Glutamatergic neuron (in vitro differentiated cells): ENCODE measurements around the gene SPINT2. TPM values are rescaled to one million over a fixed set of nuclear protein-coding genes. Genes with fewer than 3 reads are reported as not detected.

ENCODE experiments used
- DNase-seq: peaks from one replicate; pipeline ENCODE4 v3.0.0; 2022
- H3K27ac Mint-ChIP-seq: one replicate; pipeline ENCODE4 v1.8.0; 2020; ENCODE audit warnings: mild to moderate bottlenecking, mixed read lengths, inconsistent platforms; ENCODE audit not compliant: unreplicated experiment
- H3K27me3 Mint-ChIP-seq: one replicate; pipeline ENCODE4 v1.8.0; 2020; ENCODE audit warnings: mild to moderate bottlenecking, moderate library complexity, mixed read lengths, inconsistent platforms; ENCODE audit not compliant: unreplicated experiment
- H3K36me3 Mint-ChIP-seq: one replicate; pipeline ENCODE4 v1.8.0; 2020; ENCODE audit warnings: mild to moderate bottlenecking, mixed read lengths, inconsistent platforms; ENCODE audit not compliant: unreplicated experiment
- H3K4me1 Mint-ChIP-seq: one replicate; pipeline ENCODE4 v1.8.0; 2020; ENCODE audit warnings: mild to moderate bottlenecking, low read depth, mixed read lengths, inconsistent platforms; ENCODE audit not compliant: unreplicated experiment
- H3K4me3 Mint-ChIP-seq: one replicate; pipeline ENCODE4 v1.8.0; 2020; ENCODE audit warnings: mild to moderate bottlenecking, mixed read lengths, inconsistent platforms; ENCODE audit not compliant: unreplicated experiment
- H3K9me3 Mint-ChIP-seq: one replicate; pipeline ENCODE4 v1.8.0; 2020; ENCODE audit warnings: mild to moderate bottlenecking, moderate library complexity, mixed read lengths, inconsistent platforms; ENCODE audit not compliant: unreplicated experiment
- CTCF ChIP-seq: fragments of 200-600 bp; sonication (generic); IDR thresholded peaks from one replicate; pipeline ENCODE4 v1.5.0; 2021; ENCODE audit not compliant: partially characterized antibody, unreplicated experiment
- total RNA-seq: library from RNA; stranded (reverse); fragmentation: NEBNext Ultra II Directional; extraction: Animal tissue kit (Norgen Biotek cat#: 25700); gene quantifications from one replicate; pipeline ENCODE4 v1.2.1, GENCODE V29; 2021; ENCODE audit not compliant: unreplicated experiment

SPINT2 gene
- total RNA-seq, 1 donor from 2014 or later = 78.9 TPM

GRCh38 chr19:38291855-38292254, 27.5 kb downstream of the SPINT2 start:
- peaks cover 16% of the 10 kb centered on the region for H3K4me1 Mint-ChIP-seq
- H3K36me3 Mint-ChIP-seq = no peaks in the 10 kb centered on the region
- H3K27me3 Mint-ChIP-seq = peaks cover 2% of the 10 kb centered on the region
- no peak for TF ChIP-seq CTCF
- peak overlapping the region; percentile 13 for H3K4me3 Mint-ChIP-seq
- DNase-seq = no peak
- H3K27ac Mint-ChIP-seq = peak overlapping the region; percentile 24
- H3K9me3 Mint-ChIP-seq = peaks cover 2% of the 10 kb centered on the region

- no peaks in the 10 kb centered on the region for H3K27me3 Mint-ChIP-seq
Observed at GRCh38 chr19:38293281-38293680, 28.9 kb downstream of the SPINT2 start.

GRCh38 chr19:38294090-38294489, 29.7 kb downstream of the SPINT2 start:
- peaks cover 17% of the 10 kb centered on the region for H3K4me1 Mint-ChIP-seq
- TF ChIP-seq CTCF = no peak
- no peak for DNase-seq
- no peak overlapping the region for H3K4me3 Mint-ChIP-seq
- peak overlapping the region; percentile 33 for H3K27ac Mint-ChIP-seq
- H3K36me3 Mint-ChIP-seq = no peaks in the 10 kb centered on the region
- no peaks in the 10 kb centered on the region for H3K27me3 Mint-ChIP-seq
- peaks cover 3% of the 10 kb centered on the region for H3K9me3 Mint-ChIP-seq

More at GRCh38 chr19:38293281-38293680, 28.9 kb downstream of the SPINT2 start:
- Mint-ChIP-seq H3K27ac (no peak overlapping the region), H3K4me3 (peak overlapping the region; percentile 28), H3K9me3 (peaks cover 2% of the 10 kb centered on the region), H3K36me3 (no peaks in the 10 kb centered on the region), H3K4me1 (peaks cover 14% of the 10 kb centered on the region)
- DNase-seq = peak; percentile 41
- TF ChIP-seq CTCF = no peak

- H3K4me3 Mint-ChIP-seq = no peak overlapping the region
- TF ChIP-seq CTCF = no peak
- peak overlapping the region; percentile 72 for H3K27ac Mint-ChIP-seq
- peaks cover 3% of the 10 kb centered on the region for H3K9me3 Mint-ChIP-seq
- H3K36me3 Mint-ChIP-seq = no peaks in the 10 kb centered on the region
- peaks cover 3% of the 10 kb centered on the region for H3K27me3 Mint-ChIP-seq
- H3K4me1 Mint-ChIP-seq = peaks cover 17% of the 10 kb centered on the region
- no peak for DNase-seq
Observed at GRCh38 chr19:38298821-38299680, 34.7 kb downstream of the SPINT2 start.
